Smooth muscle cell (in vitro differentiated cells): Measurements from ENCODE around the gene MLST8. TPM values are rescaled to one million over a fixed set of nuclear protein-coding genes. Genes with fewer than 3 reads are reported as not detected.

Experiments used
- DNase-seq: peaks from one replicate; lab custom pipeline; 2025; ENCODE audit not compliant: unreplicated experiment; lab: John Stamatoyannopoulos, UW
- H2AFZ ChIP-seq: fragments of 200-600 bp; sonication (generic); 2 replicates; pipeline ENCODE4 v1.6.0; 2016; ENCODE audit warnings: antibody characterized with exemption, low read depth, mild to moderate bottlenecking
- H3F3A ChIP-seq: fragments of 200-600 bp; sonication (generic); 2 replicates; pipeline ENCODE4 v1.6.0; 2017; ENCODE audit warnings: antibody characterized with exemption, low read depth
- H3K27ac ChIP-seq: fragments of 200-600 bp; sonication (generic); 2 replicates; pipeline ENCODE4 v1.5.1; 2016; ENCODE audit warnings: low read depth, mild to moderate bottlenecking
- H3K27me3 ChIP-seq: fragments of 200-600 bp; sonication (generic); 2 replicates; pipeline ENCODE4 v1.6.1; 2016; ENCODE audit warnings: low read depth, mild to moderate bottlenecking
- H3K36me3 ChIP-seq: fragments of 200-600 bp; sonication (generic); 2 replicates; pipeline ENCODE4 v1.5.1; 2016; ENCODE audit warnings: low read depth
- H3K4me1 ChIP-seq: fragments of 200-600 bp; sonication (generic); 2 replicates; pipeline ENCODE4 v1.5.1; 2016; ENCODE audit warnings: low read depth
- H3K4me2 ChIP-seq: fragments of 200-600 bp; sonication (generic); 2 replicates; pipeline ENCODE4 v1.6.0; 2016; ENCODE audit warnings: mild to moderate bottlenecking
- H3K4me3 ChIP-seq: fragments of 200-600 bp; sonication (generic); 2 replicates; pipeline ENCODE4 v1.5.1; 2016; ENCODE audit warnings: mild to moderate bottlenecking
- H3K79me2 ChIP-seq: fragments of 200-600 bp; sonication (generic); 2 replicates; pipeline ENCODE4 v1.6.0; 2016; ENCODE audit warnings: low read depth, mild to moderate bottlenecking
- H3K9ac ChIP-seq: fragments of 200-600 bp; sonication (generic); 2 replicates; pipeline ENCODE4 v1.6.0; 2016; ENCODE audit warnings: low read depth
- H3K9me3 ChIP-seq: fragments of 200-600 bp; sonication (generic); replicated peaks from 2 replicates; pipeline ENCODE4 v1.5.1; 2016; ENCODE audit warnings: low read depth
- H4K20me1 ChIP-seq: fragments of 200-600 bp; sonication (generic); 2 replicates; pipeline ENCODE4 v1.6.0; 2016; ENCODE audit warnings: low read depth
- CTCF ChIP-seq: fragments of 200-600 bp; sonication (generic); IDR thresholded peaks from 2 replicates; pipeline ENCODE4 v1.5.1; 2017; ENCODE audit warnings: borderline replicate concordance, mild to moderate bottlenecking, antibody characterized with exemption; ENCODE audit not compliant: insufficient read depth, poor library complexity, severe bottlenecking
- WGBS: methylation state at CpG from one replicate; pipeline ENCODE4 v1.1.7; 2016; ENCODE audit warnings: low lambda C conversion rate; 5-methylcytosine and 5-hydroxymethylcytosine counted together
- polyA plus RNA-seq: library from polyadenylated mRNA; unstranded; fragments of >200 nt; fragmentation: Nextera tagmentation; extraction: Ambion mirVana; gene quantifications from 2 replicates; pipeline ENCODE4 v1.2.1, GENCODE V29; 2016
- total RNA-seq: library from RNA; depleted of rRNA; stranded (reverse); fragments of >200 nt; gene quantifications from 2 replicates; pipeline ENCODE4 v1.2.3, GENCODE V29; 2014

The MLST8 gene
- total and polyA plus RNA-seq, 2 experiments from 2014 or later, result 37.2 to 67.0 TPM

GRCh38 chr16:2187212-2187611 lies 18.0 kb upstream of the MLST8 start:
- Histone ChIP-seq H3K27ac (no peak overlapping the region), H3F3A (no peaks in the 10 kb centered on the region), H3K4me3 (no peak overlapping the region), H3K27me3 (no peaks in the 10 kb centered on the region), H3K36me3 (no peaks in the 10 kb centered on the region), H3K9me3 (no peaks in the 10 kb centered on the region), H3K4me2 (no peak overlapping the region), H2AFZ (no peak overlapping the region), H3K79me2 (no peaks in the 10 kb centered on the region), H3K9ac (no peak overlapping the region), H3K4me1 (no peaks in the 10 kb centered on the region), H4K20me1 (no peaks in the 10 kb centered on the region)
- no peak for TF ChIP-seq CTCF
- DNase-seq, result no peak
- 91% methylated on average over 17 of the region's 17 CpGs for WGBS

GRCh38 chr16:2188395-2188794 lies 16.9 kb upstream of the MLST8 start:
- TF ChIP-seq CTCF, result no peak
- 98% methylated on average over 8 of the region's 8 CpGs for WGBS

GRCh38 chr16:2189252-2189893 lies 15.9 kb upstream of the MLST8 start:
- Histone ChIP-seq H3K27me3 (no peaks in the 10 kb centered on the region), H3K4me2 (no peak overlapping the region)
- WGBS, result 95% methylated on average over 21 of the region's 25 CpGs

More at GRCh38 chr16:2188395-2188794, 16.9 kb upstream of the MLST8 start:
- H3K9me3 ChIP-seq, result no peaks in the 10 kb centered on the region
- no peaks in the 10 kb centered on the region for H3F3A ChIP-seq
- H4K20me1 ChIP-seq, result no peaks in the 10 kb centered on the region
- H3K4me2 ChIP-seq, result no peak overlapping the region
- H3K79me2 ChIP-seq, result no peaks in the 10 kb centered on the region
- H3K4me1 ChIP-seq, result no peaks in the 10 kb centered on the region
- H3K9ac ChIP-seq, result no peak overlapping the region
- H3K27ac ChIP-seq, result no peak overlapping the region
- no peak overlapping the region for H3K4me3 ChIP-seq
- no peak for DNase-seq
- no peak overlapping the region for H2AFZ ChIP-seq
- H3K36me3 ChIP-seq, result no peaks in the 10 kb centered on the region
- H3K27me3 ChIP-seq, result no peaks in the 10 kb centered on the region

More at GRCh38 chr16:2189252-2189893, 15.9 kb upstream of the MLST8 start:
- Histone ChIP-seq H3K9ac (no peak overlapping the region), H3K79me2 (no peaks in the 10 kb centered on the region), H2AFZ (no peak overlapping the region), H3K27ac (no peak overlapping the region), H3K36me3 (no peaks in the 10 kb centered on the region), H3K4me1 (no peaks in the 10 kb centered on the region), H4K20me1 (no peaks in the 10 kb centered on the region), H3K9me3 (no peaks in the 10 kb centered on the region), H3K4me3 (no peak overlapping the region), H3F3A (no peaks in the 10 kb centered on the region)
- no peak for TF ChIP-seq CTCF
- DNase-seq, result no peak
